H1 (cell line): Measurements from ENCODE around the gene PDCD7. TPM values are rescaled to one million over a fixed set of nuclear protein-coding genes. Genes with fewer than 3 reads are reported as not detected.

ENCODE experiments used
- CTCF ChIA-PET: fragments of 300-600 bp; sonication (Branson Sonifier 250); formaldehyde crosslinking; loops from one replicate; lab custom pipeline; 2021; ENCODE audit not compliant: partially characterized antibody; lab: Charles Lee
- POLR2A ChIA-PET: fragments of 300-600 bp; sonication (Branson Sonifier 250); formaldehyde crosslinking; loops from one replicate; lab custom pipeline; 2021; ENCODE audit warnings: inconsistent platforms; ENCODE audit not compliant: partially characterized antibody; lab: Charles Lee
- DNase-seq, 2 experiments: peaks; one replicate each; pipeline versions ENCODE4 v3.0.0 to v3.0.0-alpha.2; 2010 to 2022; ENCODE audit warnings: low spot score in 2 of 2, low read depth in 1 of 2, mixed read lengths in 1 of 2
- FAIRE-seq: peaks from 2 replicates; lab custom pipeline; 2011; peaks lifted over from hg19 to GRCh38; lab: Jason Lieb, UNC
- H2AFZ ChIP-seq: 2 replicates; pipeline ENCODE4 v1.8.1; 2012; ENCODE audit warnings: low read length, inconsistent platforms
- H2AK5ac ChIP-seq: 2 replicates; pipeline ENCODE4 v1.6.1; 2013; ENCODE audit warnings: low read depth, low read length
- H2BK120ac ChIP-seq: replicated peaks from 2 replicates; pipeline ENCODE3; 2013; ENCODE audit warnings: low read depth, low read length, inconsistent platforms
- H2BK12ac ChIP-seq: 2 replicates; pipeline ENCODE4 v1.6.1; 2013; ENCODE audit warnings: low read depth, low read length
- H2BK15ac ChIP-seq: 2 replicates; pipeline ENCODE4 v1.6.1; 2013; ENCODE audit warnings: low read length
- H2BK20ac ChIP-seq: 2 replicates; pipeline ENCODE4 v1.6.1; 2013; ENCODE audit warnings: low read length
- H2BK5ac ChIP-seq: 2 replicates; pipeline ENCODE4 v1.6.1; 2013; ENCODE audit warnings: low read depth, low read length
- H3K14ac ChIP-seq: 2 replicates; pipeline ENCODE4 v1.6.1; 2013; ENCODE audit warnings: inconsistent platforms; ENCODE audit not compliant: insufficient read length
- H3K18ac ChIP-seq: 2 replicates; pipeline ENCODE4 v1.6.1; 2013; ENCODE audit warnings: low read length; ENCODE audit errors: extremely low read depth
- H3K23ac ChIP-seq: 2 replicates; pipeline ENCODE4 v1.6.1; 2013; ENCODE audit warnings: inconsistent platforms; ENCODE audit not compliant: insufficient read length
- H3K23me2 ChIP-seq: 2 replicates; pipeline ENCODE4 v1.6.1; 2013; ENCODE audit warnings: low read depth, low read length
- H3K27ac ChIP-seq: 2 replicates; pipeline ENCODE4 v1.6.1; 2011; ENCODE audit warnings: low read depth, low read length, inconsistent platforms
- H3K27me3 ChIP-seq, 4 experiments: replicated peaks in 1 of 4; 1 replicate in 1 of 4; 2 replicates in 3 of 4; pipeline versions ENCODE4 v1.6.1 to v1.8.1; 2011 to 2013; ENCODE audit warnings: low read length in 3 of 4, mild to moderate bottlenecking in 3 of 4, inconsistent platforms in 2 of 4, mixed read lengths in 2 of 4, moderate library complexity in 1 of 4; ENCODE audit not compliant: control insufficient read depth in 3 of 4, insufficient read depth in 3 of 4; ENCODE audit errors: extremely low read depth in 1 of 4
- H3K36me3 ChIP-seq, 4 experiments: 2 replicates each; pipeline versions ENCODE4 v1.6.1 to v1.8.1; 2011 to 2013; ENCODE audit warnings: mild to moderate bottlenecking in 4 of 4, low read length in 3 of 4, moderate library complexity in 2 of 4, control low read depth in 1 of 4, inconsistent platforms in 1 of 4; ENCODE audit not compliant: insufficient read depth in 4 of 4, control insufficient read depth in 2 of 4
- H3K4ac ChIP-seq: replicated peaks from 2 replicates; pipeline ENCODE3; 2013; ENCODE audit warnings: low read length, low read depth, mixed read lengths, inconsistent platforms; ENCODE audit not compliant: insufficient read length
- H3K4me1 ChIP-seq, 4 experiments: replicated peaks in 1 of 4; 1 replicate in 1 of 4; 2 replicates in 3 of 4; pipeline versions ENCODE4 v1.6.1 to v1.8.1; 2011 to 2013; ENCODE audit warnings: low read length in 3 of 4, inconsistent platforms in 2 of 4, mixed read lengths in 1 of 4; ENCODE audit not compliant: insufficient read depth in 4 of 4, control insufficient read depth in 3 of 4
- H3K4me2 ChIP-seq, 2 experiments: 2 replicates each; pipeline versions ENCODE4 v1.6.1 to v1.8.1; 2011 to 2013; ENCODE audit warnings: low read depth in 2 of 2, low read length in 2 of 2, control low read depth in 1 of 2, inconsistent platforms in 1 of 2, mild to moderate bottlenecking in 1 of 2; ENCODE audit not compliant: insufficient read depth in 1 of 2
- H3K4me3 ChIP-seq, 4 experiments: fragments of 200-600, 300-600 bp in 1 of 4; sonication (generic), shearing (Covaris generic), sonication (Bioruptor Twin) in 1 of 4; 2 replicates each; pipeline versions ENCODE4 v1.5.1 to v1.8.1; 2011 to 2016; ENCODE audit warnings: low read length in 4 of 4, low read depth in 3 of 4, control low read depth in 2 of 4, inconsistent platforms in 2 of 4, mild to moderate bottlenecking in 2 of 4, mixed read lengths in 1 of 4, moderate library complexity in 1 of 4; ENCODE audit not compliant: insufficient read depth in 2 of 4; ENCODE audit errors: extremely low read depth in 1 of 4
- H3K56ac ChIP-seq: replicated peaks from 2 replicates; pipeline ENCODE3; 2013; ENCODE audit warnings: low read depth, mild to moderate bottlenecking, mixed read lengths, low read length, inconsistent platforms; ENCODE audit not compliant: insufficient read length
- H3K79me1 ChIP-seq: 2 replicates; pipeline ENCODE4 v1.6.1; 2013; ENCODE audit warnings: low read depth, low read length, control low read depth
- H3K79me2 ChIP-seq, 2 experiments: 2 replicates each; pipeline versions ENCODE4 v1.6.1 to v1.8.1; 2012 to 2013; ENCODE audit warnings: low read length in 2 of 2, mild to moderate bottlenecking in 2 of 2, inconsistent platforms in 1 of 2; ENCODE audit not compliant: insufficient read depth in 2 of 2, control insufficient read depth in 1 of 2
- H3K9ac ChIP-seq, 4 experiments: replicated peaks in 1 of 4; 1 replicate in 1 of 4; 2 replicates in 3 of 4; pipeline versions ENCODE4 v1.6.1 to v1.8.1; 2011 to 2013; ENCODE audit warnings: low read depth in 3 of 4, low read length in 3 of 4, control low read depth in 2 of 4, mild to moderate bottlenecking in 2 of 4, moderate library complexity in 2 of 4, inconsistent platforms in 1 of 4; ENCODE audit errors: extremely low read depth in 1 of 4
- H3K9me3 ChIP-seq, 2 experiments: 2 replicates each; pipeline versions ENCODE4 v1.6.1 to v1.8.1; 2012 to 2013; ENCODE audit warnings: mild to moderate bottlenecking in 2 of 2, moderate library complexity in 2 of 2, control low read depth in 1 of 2, inconsistent platforms in 1 of 2, low read depth in 1 of 2, low read length in 1 of 2, mixed read lengths in 1 of 2; ENCODE audit not compliant: insufficient read depth in 2 of 2
- H4K20me1 ChIP-seq, 2 experiments: replicated peaks in 1 of 2; 2 replicates each; pipeline versions ENCODE3 to v1.8.1; 2011 to 2013; ENCODE audit warnings: inconsistent platforms in 2 of 2, low read length in 2 of 2, mild to moderate bottlenecking in 1 of 2; ENCODE audit not compliant: insufficient read depth in 2 of 2, control insufficient read depth in 1 of 2
- H4K5ac ChIP-seq: 2 replicates; pipeline ENCODE4 v1.6.1; 2013; ENCODE audit warnings: low read length, low read depth, mixed read lengths, inconsistent platforms; ENCODE audit not compliant: insufficient read length
- H4K8ac ChIP-seq: 2 replicates; pipeline ENCODE4 v1.8.0; 2013; ENCODE audit warnings: mild to moderate bottlenecking, moderate library complexity, low read length, inconsistent platforms; ENCODE audit not compliant: insufficient read depth; ENCODE audit errors: extremely low read depth
- H4K91ac ChIP-seq: replicated peaks from 2 replicates; pipeline ENCODE3; 2013; ENCODE audit warnings: low read length, mixed read lengths, inconsistent platforms; ENCODE audit not compliant: insufficient read length
- CEBPB ChIP-seq: IDR thresholded peaks from 2 replicates; pipeline ENCODE4 v1.6.1; 2012; ENCODE audit warnings: low read depth, low read length
- SP2 ChIP-seq: IDR thresholded peaks from 2 replicates; pipeline ENCODE4 v1.6.1; 2012; ENCODE audit warnings: mild to moderate bottlenecking, low read length, inconsistent platforms
- WGBS, 2 experiments: shearing (Covaris generic) in 1 of 2; methylation state at CpG; one replicate each; pipeline versions ENCODE4 v1.1.6 to v1.1.7; 2013 to 2015; ENCODE audit warnings: low lambda C conversion rate in 2 of 2, mixed read lengths in 2 of 2, inconsistent platforms in 1 of 2, low coverage in 1 of 2, missing lambda C conversion rate in 1 of 2; ENCODE audit not compliant: insufficient replicate concordance in 2 of 2, insufficient coverage in 1 of 2, insufficient read length in 1 of 2; ENCODE audit errors: extremely low coverage in 1 of 2, missing lambda C conversion rate in 1 of 2; 5-methylcytosine and 5-hydroxymethylcytosine counted together
- polyA plus RNA-seq, 7 experiments: library from polyadenylated mRNA; depleted of rRNA in 3 of 7; stranded (reverse) in 5 of 7; unstranded in 2 of 7; fragments of >200 nt in 5 of 7; fragments of 200-250 nt in 2 of 7; gene quantifications; 1 replicate in 5 of 7; 2 replicates in 1 of 7; 4 replicates in 1 of 7; pipeline versions ENCODE4 v1.2.1 to v1.2.3, GENCODE V29; 2011 to 2013; ENCODE audit warnings: missing spikeins in 2 of 7, mixed read lengths in 2 of 7
- total RNA-seq: library from RNA; stranded (reverse); fragmentation: NEBNext Ultra II Directional; extraction: Animal tissue kit (Norgen Biotek cat#: 25700); gene quantifications from 2 replicates; pipeline ENCODE4 v1.2.1, GENCODE V29; 2021

The PDCD7 gene
- total and polyA plus RNA-seq, 2 of the 8 experiments (the other 6 are each of a cell fraction or from before 2014, with no cell fraction given) = 11.5 to 25.6 TPM

DNA sequence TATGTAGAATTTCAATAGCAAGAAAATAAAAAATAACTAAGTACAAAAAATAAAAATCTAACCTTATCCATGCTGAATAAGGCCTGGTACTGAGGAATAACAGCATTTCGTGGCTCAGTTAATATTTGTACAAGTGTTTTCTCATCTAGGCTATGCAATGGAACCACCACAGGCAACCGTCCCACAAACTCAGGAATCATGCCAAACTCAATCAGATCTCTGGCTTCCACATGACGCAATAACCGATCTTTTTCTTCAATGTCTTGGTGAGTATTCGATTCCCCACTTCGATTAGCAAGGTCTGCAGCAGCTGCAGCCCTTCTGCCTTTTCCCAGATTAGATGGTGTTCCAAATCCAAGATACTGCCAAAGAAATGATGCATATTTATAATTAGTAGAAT is 21.1 kb upstream of the PDCD7 start:
- no peak overlapping the region for H3K23ac ChIP-seq
- no peaks in the 10 kb centered on the region for H3K9me3 ChIP-seq
- H3K18ac ChIP-seq = no peak overlapping the region
- no peak overlapping the region for H3K27ac ChIP-seq
- H3K4ac ChIP-seq = no peak overlapping the region
- no peak overlapping the region for H4K8ac ChIP-seq
- H4K20me1 ChIP-seq = no peaks in the 10 kb centered on the region
- H4K91ac ChIP-seq = no peak overlapping the region
- no peaks in the 10 kb centered on the region for H3K79me1 ChIP-seq
- H2BK20ac ChIP-seq = no peak overlapping the region
- H2BK5ac ChIP-seq = no peak overlapping the region
- no peak overlapping the region for H3K4me3 ChIP-seq
- no peaks in the 10 kb centered on the region for H3K4me1 ChIP-seq
- no peak overlapping the region for H4K5ac ChIP-seq
- H3K23me2 ChIP-seq = no peaks in the 10 kb centered on the region
- no peaks in the 10 kb centered on the region for H3K79me2 ChIP-seq
- CTCF ChIA-PET = no interaction called here
- H3K14ac ChIP-seq = no peak overlapping the region
- no peak overlapping the region for H2AFZ ChIP-seq
- H2BK120ac ChIP-seq = no peak overlapping the region
- WGBS, 2 experiments = 81% methylated on average over 6 of the region's 6 CpGs; no CpG with 5 or more reads in 1 of the 2 experiments
- H3K27me3 ChIP-seq = no peaks in the 10 kb centered on the region
- no peak overlapping the region for H3K4me2 ChIP-seq
- H2BK15ac ChIP-seq = no peak overlapping the region
- no peak overlapping the region for H3K9ac ChIP-seq
- H2BK12ac ChIP-seq = no peak overlapping the region
- H3K36me3 ChIP-seq = peaks cover 3 to 72% (median 52%) of the 10 kb centered on the region in 4 experiments; a peak in 7 of 8 replicates
- H2AK5ac ChIP-seq = no peak overlapping the region
- FAIRE-seq (no peak), DNase-seq (no peak)
- POLR2A ChIA-PET = no interaction called here
- no peak overlapping the region for H3K56ac ChIP-seq
- TF ChIP-seq SP2 (no peak), CEBPB (peak; percentile 11; the same call in 1 of the 2 replicates)
- TF ChIP-seq, all 59 proteins: peak for 1
